Activated T-cell treated with anti-CD3 and anti-CD28 coated beads, Interleukin-2, amount 50 U/mL, for 48 hours (primary cell): ENCODE data around the gene NF2.
"Not testable (repeated sequence)": the region's sequence is repeated elsewhere in the genome, so short reads cannot be mapped to it uniquely, and the experiment has no call there.

Experiments used
- DNase-seq, 2 experiments: peaks; one replicate each; pipeline ENCODE4 v3.0.0-alpha.2; 2020

The NF2 gene

DNA sequence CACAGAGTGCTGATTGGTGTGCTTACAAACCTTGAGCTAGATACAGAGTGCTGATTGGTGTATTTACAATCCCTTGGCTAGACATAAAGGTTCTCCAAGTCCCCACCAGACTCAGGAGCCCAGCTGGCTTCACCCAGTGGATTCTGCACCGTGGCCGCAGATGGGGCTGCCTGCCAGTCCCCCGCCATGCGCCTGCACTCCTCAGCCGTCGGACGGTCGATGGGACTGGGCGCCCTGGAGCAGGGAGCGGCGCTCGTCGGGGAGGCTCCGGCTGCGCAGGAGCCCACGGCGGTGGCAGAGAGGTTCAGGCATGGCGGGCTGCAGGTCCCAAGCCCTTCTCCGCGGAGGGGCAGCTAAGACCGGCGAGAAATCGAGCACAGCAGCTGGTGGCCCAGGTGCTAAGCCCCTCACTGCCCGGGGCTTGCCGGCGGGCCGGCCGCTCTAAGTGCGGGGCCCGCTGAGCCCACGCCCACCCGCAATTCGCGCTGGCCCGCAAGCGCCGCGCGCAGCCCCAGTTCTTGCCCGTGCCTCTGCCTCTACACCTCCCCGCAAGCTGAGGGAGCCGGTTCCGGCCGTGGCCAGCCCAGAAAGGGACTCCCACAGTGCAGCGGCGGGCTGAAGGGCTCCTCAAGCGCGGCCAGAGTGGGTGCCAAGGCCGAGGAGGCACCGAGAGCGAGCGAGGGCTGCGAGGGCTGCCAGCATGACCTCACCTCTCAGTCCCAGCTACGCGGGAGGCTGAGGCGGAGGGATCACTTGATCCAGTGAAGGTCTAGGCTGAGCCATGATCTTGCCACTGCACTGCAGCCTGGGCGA lies 5.4 kb upstream of the NF2 start:
- not testable (repeated sequence) for DNase-seq

DNA sequence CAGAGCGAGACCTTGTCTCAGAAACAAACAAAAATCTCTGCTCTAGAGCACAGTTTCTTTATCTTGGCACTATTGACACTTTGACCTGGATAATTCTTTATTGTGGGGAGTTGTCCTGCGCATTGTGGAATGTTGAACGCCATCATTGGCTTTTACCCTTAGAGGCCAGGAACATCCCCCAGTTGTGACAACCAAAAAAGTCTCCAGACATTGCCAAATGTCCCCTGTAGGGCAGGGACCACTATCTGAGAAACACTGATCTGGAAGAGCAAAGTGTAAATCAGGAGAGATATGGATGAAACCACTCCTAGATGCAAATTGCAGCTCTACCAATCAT lies 4.8 kb upstream of the NF2 start:
- no peak for DNase-seq

- DNase-seq = no peak
These were observed 585 bp downstream of the NF2 start for GRCh38 chr22:29604076-29604360.

DNA sequence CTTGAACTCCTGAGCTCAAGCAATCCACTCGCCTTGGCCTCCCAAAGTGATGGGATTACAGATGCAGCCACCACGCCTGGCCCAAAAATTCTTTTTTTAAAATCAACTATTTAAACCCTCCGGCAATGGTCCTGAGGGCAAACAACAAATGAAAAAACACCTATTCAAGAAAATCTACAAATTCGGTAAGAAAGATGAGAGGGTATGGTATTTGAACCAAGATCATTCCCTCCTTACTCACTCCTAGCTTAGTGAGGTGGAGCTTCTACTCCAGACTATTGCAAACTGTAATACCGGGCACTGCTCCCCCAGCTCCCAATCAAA lies 2.1 kb downstream of the NF2 start:
- DNase-seq = no peak

- DNase-seq = no peak
These were observed 2.9 kb downstream of the NF2 start for GRCh38 chr22:29606320-29606719.

- no peak for DNase-seq
These were observed 4.0 kb downstream of the NF2 start for GRCh38 chr22:29607426-29607825.

DNA sequence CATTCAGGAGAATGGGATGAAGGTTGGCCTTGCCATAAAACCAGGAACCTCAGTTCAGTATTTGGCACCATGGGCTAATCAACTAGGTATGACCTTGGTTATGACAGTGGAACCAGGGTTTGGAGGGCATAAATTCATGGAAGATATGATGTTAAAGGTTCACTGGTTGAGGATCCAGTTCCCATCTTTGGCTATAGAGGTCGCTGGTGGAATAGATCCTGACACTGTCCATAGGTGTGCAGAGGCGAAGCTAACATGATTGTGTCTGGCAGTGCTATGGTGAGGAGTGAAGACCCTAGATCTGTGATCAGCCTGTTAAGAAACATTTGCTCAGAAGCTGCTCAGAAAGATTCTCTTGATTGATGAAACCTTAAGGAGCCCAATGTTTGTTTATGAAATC lies 5.7 kb downstream of the NF2 start:
- DNase-seq = no peak

- no peak for DNase-seq
These were observed 7.3 kb downstream of the NF2 start for GRCh38 chr22:29610780-29611179.

DNA sequence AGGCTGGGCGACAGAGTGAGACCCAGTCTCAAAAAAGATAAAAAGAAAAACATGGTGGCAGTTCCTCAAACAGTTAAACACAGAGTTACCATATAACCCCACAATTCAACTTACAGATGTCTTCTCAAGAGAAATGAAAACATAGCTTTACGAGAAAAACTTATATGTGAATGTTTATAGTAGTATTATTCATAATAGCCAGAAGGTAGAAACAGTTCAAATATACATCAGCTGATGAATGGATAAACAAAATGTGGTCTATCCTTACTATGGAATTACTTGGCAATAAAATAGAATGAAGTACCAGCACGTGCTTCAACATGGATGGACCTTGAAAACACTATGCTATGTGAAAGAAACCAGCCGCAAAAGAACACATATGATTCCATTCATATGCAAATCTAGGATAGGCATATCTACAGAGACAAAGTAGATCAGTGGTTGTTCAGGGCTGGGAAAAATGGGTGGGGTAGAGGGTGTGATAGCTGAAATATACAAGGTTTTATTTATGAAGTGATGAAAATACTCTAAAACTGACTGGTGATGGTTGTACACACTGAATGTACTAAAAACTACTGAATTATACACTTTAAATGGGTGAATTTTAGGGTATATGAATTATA lies 12.4 kb downstream of the NF2 start:
- DNase-seq = no peak

GRCh38 chr22:29617922-29618629 lies 14.6 kb downstream of the NF2 start:
- DNase-seq = no peak

DNA sequence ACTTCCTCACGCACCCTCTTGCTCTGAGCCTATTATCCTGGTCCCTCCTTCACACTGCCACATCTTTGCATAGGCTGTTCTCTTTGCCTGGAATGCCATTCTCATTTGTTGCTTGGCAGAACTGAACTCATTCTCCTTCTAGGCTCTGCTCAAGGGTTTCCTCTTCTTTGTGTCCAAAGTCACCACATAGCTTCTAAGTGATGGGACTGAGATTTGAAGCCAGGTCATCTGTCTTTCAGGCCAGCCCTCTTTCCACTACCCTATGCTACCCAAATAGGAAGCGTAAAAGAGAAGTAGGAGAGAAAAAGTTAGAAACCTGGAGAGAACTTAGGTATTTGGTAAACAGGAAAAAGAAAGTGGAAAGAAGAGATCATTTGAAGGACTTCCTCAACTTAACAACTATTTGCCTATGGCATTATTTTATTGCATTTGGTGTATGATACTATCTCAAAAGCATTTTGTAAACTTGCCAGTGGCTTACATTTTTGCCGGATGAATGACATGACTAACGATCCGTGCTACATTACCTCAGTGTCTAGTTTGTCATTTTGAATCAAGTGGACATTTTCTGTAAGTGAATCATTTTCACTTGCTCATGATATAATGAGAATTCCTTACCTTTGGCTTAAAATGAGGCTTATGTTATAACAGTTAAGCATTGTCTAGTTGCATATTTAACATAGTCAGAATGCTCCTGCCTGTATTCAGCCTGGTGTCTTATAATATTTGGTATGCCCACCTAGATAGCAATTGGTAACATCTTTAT lies 18.5 kb downstream of the NF2 start:
- DNase-seq = no peak

- no peak for DNase-seq
These were observed 19.6 kb downstream of the NF2 start for GRCh38 chr22:29623059-29623458.

DNA sequence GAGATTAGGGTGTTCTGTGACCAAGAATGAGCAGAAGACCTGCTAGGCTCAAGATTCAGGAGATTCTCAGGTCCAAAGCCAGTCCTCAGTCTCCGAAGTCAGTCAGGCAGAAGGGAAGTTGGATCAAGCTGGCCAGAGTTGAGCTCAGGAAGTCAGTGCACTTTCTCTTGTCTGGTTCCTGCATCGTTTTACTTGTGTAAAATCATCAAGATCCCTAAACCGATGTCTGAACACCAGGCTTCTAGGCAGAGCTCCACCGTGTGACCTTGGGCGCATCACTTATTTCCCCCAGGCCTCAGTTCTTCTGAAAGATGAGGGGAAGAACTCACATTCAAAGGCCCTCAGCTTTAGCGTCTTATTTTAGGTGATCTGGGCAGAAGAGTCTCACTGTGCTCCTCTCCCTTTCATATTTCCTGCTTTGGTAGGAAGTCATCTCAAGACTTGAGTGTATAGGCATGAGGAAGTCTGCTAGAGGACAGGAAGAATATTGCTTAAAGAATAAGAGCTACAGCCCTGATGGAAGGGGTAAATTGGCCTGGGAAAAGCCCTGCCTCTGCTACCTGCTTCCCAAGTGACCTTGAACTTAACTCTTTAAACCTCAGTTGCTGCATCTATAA lies 20.2 kb downstream of the NF2 start:
- DNase-seq = peak in 1 of 2 experiments; percentile 22

DNA sequence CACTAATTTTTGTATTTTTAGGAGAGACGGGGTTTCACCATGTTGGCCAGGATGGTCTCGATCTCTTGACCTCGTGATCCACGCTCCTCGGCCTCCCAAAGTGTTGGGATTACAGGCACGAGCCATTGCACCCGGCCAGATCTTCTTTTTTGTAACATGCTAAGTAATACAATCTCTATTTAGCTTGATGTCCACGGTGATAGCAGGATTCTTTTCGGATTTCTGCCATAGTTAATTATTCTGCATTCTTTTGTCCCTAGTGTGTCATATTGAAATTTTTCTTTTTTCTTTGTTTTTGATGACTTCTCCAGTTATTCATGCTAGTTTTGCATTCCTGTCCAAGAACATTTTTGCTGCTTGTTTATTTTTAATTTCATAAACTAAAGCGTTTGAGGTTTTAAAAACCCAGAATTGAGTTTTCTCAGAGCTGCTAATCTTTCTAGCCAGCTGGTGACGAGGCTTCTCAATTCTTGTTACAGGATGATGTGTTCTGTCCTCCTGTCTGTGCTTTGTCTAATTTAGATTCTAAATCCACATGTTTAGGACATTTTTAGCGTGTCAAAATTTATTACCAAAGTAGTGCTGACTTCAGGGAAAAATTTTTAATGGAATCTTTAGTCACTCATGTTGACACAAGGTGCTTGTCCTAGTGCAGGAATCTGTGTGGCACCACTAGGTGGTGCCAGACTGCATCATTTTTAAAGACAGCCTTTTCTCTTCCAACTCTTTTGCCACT lies 21.8 kb downstream of the NF2 start:
- peak in 1 of 2 experiments; percentile 40 for DNase-seq

DNA sequence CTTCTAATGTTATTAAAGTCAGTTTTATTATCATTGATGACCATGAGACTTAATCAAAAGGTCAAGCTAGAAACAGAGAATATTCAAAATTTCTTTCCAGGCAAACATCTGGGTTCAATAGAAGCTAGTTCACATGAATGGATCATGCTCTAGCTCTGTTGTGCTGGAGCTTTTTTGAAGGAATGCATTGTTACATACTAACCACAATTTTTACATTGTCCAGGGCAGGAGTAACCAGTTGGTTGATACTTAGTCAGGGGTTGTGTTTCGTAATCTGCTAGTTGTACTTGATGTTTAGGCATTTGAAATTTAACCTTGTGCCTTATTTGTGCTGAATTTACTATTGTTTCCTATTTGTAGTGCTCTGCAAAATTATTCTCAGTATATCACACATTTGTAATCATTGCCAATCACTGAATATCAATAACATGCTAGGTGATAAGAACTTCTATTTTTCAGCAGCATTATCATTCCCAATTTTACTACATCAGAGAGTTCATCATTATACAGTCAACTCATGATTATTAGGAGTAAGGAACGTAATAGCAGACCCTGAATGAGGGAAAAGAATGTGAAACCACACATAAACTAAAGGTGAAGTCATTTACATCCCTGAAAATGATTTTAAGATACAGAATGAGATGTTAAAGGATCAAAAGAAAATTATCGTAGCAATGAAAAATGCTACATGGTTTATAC lies 23.2 kb downstream of the NF2 start:
- DNase-seq = no peak

DNA sequence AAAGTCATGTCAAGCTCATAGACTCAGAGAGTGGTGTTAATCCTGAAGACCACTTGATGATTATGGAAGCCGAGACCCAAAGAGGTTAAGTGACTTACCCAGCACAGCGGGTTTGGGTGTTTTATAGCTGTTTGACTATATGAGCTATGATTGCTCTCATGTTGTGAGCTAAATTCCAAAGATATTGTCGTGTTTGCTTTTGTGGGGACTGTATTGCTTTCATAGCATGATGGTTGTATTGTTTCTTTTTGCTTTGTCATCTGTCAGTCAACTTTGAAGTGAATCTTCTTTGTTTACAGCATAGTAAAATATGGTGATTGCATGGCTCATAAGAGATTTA lies 23.7 kb downstream of the NF2 start:
- no peak for DNase-seq

GRCh38 chr22:29628996-29629902 lies 25.8 kb downstream of the NF2 start:
- no peak for DNase-seq

GRCh38 chr22:29629903-29630516 lies 26.6 kb downstream of the NF2 start:
- DNase-seq = no peak

- DNase-seq = no peak
These were observed 27.6 kb downstream of the NF2 start for GRCh38 chr22:29630987-29631386.

DNA sequence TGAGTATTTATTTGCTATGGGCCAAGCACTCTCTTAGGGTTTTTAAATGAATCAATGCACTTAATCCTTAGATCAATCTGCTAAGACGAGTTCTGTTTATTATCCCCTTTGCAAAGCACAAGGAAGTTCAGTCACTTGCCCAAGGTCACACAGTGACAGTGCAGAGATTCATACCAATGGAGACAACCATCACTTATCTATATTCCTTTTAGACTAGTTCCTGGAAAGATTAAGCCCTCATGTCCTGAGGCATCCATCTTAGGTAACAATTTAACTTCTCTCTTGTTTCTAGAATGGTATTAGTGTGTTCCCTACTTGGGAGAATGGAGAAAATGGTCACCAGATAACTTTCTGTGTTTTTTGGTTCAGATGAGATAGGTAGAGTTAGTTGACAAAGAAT lies 28.3 kb downstream of the NF2 start:
- DNase-seq = no peak

DNA sequence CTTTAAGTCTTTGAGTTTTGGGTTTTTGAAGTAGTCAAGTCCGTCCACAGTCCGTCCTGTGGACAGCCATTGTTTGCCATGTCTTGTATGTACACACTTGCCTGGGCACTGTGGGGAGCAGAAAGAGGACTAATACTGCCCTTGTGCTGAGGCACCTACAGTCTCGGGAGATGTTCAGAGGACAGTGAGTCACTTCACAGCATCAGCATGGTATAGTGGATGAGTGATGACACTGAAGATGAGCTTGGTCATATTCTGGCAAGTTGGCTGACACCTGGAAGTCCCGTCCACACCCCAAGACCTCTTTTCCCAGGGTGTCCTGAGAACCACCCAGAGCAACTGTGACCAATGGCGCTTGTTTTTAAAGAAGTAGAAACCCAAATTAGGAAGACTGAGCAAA lies 29.2 kb downstream of the NF2 start:
- DNase-seq = no peak
